H1 (cell line): ENCODE data around the gene PRAMEF7. TPM values are rescaled to one million over a fixed set of nuclear protein-coding genes. Genes with fewer than 3 reads are reported as not detected.
"Not testable (repeated sequence)": the region's sequence is repeated elsewhere in the genome, so short reads cannot be mapped to it uniquely, and the experiment has no call there.

ENCODE experiments used
- CTCF ChIA-PET: fragments of 300-600 bp; sonication (Branson Sonifier 250); formaldehyde crosslinking; loops from one replicate; lab custom pipeline; 2021; ENCODE audit not compliant: partially characterized antibody; lab: Charles Lee
- POLR2A ChIA-PET: fragments of 300-600 bp; sonication (Branson Sonifier 250); formaldehyde crosslinking; loops from one replicate; lab custom pipeline; 2021; ENCODE audit warnings: inconsistent platforms; ENCODE audit not compliant: partially characterized antibody; lab: Charles Lee
- DNase-seq, 2 experiments: peaks; one replicate each; pipeline versions ENCODE4 v3.0.0 to v3.0.0-alpha.2; 2010 to 2022; ENCODE audit warnings: low spot score in 2 of 2, low read depth in 1 of 2, mixed read lengths in 1 of 2
- FAIRE-seq: peaks from 2 replicates; lab custom pipeline; 2011; peaks lifted over from hg19 to GRCh38; lab: Jason Lieb, UNC
- H2AFZ ChIP-seq: 2 replicates; pipeline ENCODE4 v1.8.1; 2012; ENCODE audit warnings: low read length, inconsistent platforms
- H2AK5ac ChIP-seq: 2 replicates; pipeline ENCODE4 v1.6.1; 2013; ENCODE audit warnings: low read depth, low read length
- H2BK120ac ChIP-seq: replicated peaks from 2 replicates; pipeline ENCODE3; 2013; ENCODE audit warnings: low read depth, low read length, inconsistent platforms
- H2BK12ac ChIP-seq: 2 replicates; pipeline ENCODE4 v1.6.1; 2013; ENCODE audit warnings: low read depth, low read length
- H2BK15ac ChIP-seq: 2 replicates; pipeline ENCODE4 v1.6.1; 2013; ENCODE audit warnings: low read length
- H2BK20ac ChIP-seq: 2 replicates; pipeline ENCODE4 v1.6.1; 2013; ENCODE audit warnings: low read length
- H2BK5ac ChIP-seq: 2 replicates; pipeline ENCODE4 v1.6.1; 2013; ENCODE audit warnings: low read depth, low read length
- H3K14ac ChIP-seq: 2 replicates; pipeline ENCODE4 v1.6.1; 2013; ENCODE audit warnings: inconsistent platforms; ENCODE audit not compliant: insufficient read length
- H3K18ac ChIP-seq: 2 replicates; pipeline ENCODE4 v1.6.1; 2013; ENCODE audit warnings: low read length; ENCODE audit errors: extremely low read depth
- H3K23ac ChIP-seq: 2 replicates; pipeline ENCODE4 v1.6.1; 2013; ENCODE audit warnings: inconsistent platforms; ENCODE audit not compliant: insufficient read length
- H3K23me2 ChIP-seq: 2 replicates; pipeline ENCODE4 v1.6.1; 2013; ENCODE audit warnings: low read depth, low read length
- H3K27ac ChIP-seq: 2 replicates; pipeline ENCODE4 v1.6.1; 2011; ENCODE audit warnings: low read depth, low read length, inconsistent platforms
- H3K27me3 ChIP-seq, 4 experiments: replicated peaks in 1 of 4; 1 replicate in 1 of 4; 2 replicates in 3 of 4; pipeline versions ENCODE4 v1.6.1 to v1.8.1; 2011 to 2013; ENCODE audit warnings: low read length in 3 of 4, mild to moderate bottlenecking in 3 of 4, inconsistent platforms in 2 of 4, mixed read lengths in 2 of 4, moderate library complexity in 1 of 4; ENCODE audit not compliant: control insufficient read depth in 3 of 4, insufficient read depth in 3 of 4; ENCODE audit errors: extremely low read depth in 1 of 4
- H3K36me3 ChIP-seq, 4 experiments: 2 replicates each; pipeline versions ENCODE4 v1.6.1 to v1.8.1; 2011 to 2013; ENCODE audit warnings: mild to moderate bottlenecking in 4 of 4, low read length in 3 of 4, moderate library complexity in 2 of 4, control low read depth in 1 of 4, inconsistent platforms in 1 of 4; ENCODE audit not compliant: insufficient read depth in 4 of 4, control insufficient read depth in 2 of 4
- H3K4ac ChIP-seq: replicated peaks from 2 replicates; pipeline ENCODE3; 2013; ENCODE audit warnings: low read length, low read depth, mixed read lengths, inconsistent platforms; ENCODE audit not compliant: insufficient read length
- H3K4me1 ChIP-seq, 4 experiments: replicated peaks in 1 of 4; 1 replicate in 1 of 4; 2 replicates in 3 of 4; pipeline versions ENCODE4 v1.6.1 to v1.8.1; 2011 to 2013; ENCODE audit warnings: low read length in 3 of 4, inconsistent platforms in 2 of 4, mixed read lengths in 1 of 4; ENCODE audit not compliant: insufficient read depth in 4 of 4, control insufficient read depth in 3 of 4
- H3K4me2 ChIP-seq, 2 experiments: 2 replicates each; pipeline versions ENCODE4 v1.6.1 to v1.8.1; 2011 to 2013; ENCODE audit warnings: low read depth in 2 of 2, low read length in 2 of 2, control low read depth in 1 of 2, inconsistent platforms in 1 of 2, mild to moderate bottlenecking in 1 of 2; ENCODE audit not compliant: insufficient read depth in 1 of 2
- H3K4me3 ChIP-seq, 4 experiments: fragments of 200-600, 300-600 bp in 1 of 4; sonication (generic), shearing (Covaris generic), sonication (Bioruptor Twin) in 1 of 4; 2 replicates each; pipeline versions ENCODE4 v1.5.1 to v1.8.1; 2011 to 2016; ENCODE audit warnings: low read length in 4 of 4, low read depth in 3 of 4, control low read depth in 2 of 4, inconsistent platforms in 2 of 4, mild to moderate bottlenecking in 2 of 4, mixed read lengths in 1 of 4, moderate library complexity in 1 of 4; ENCODE audit not compliant: insufficient read depth in 2 of 4; ENCODE audit errors: extremely low read depth in 1 of 4
- H3K56ac ChIP-seq: replicated peaks from 2 replicates; pipeline ENCODE3; 2013; ENCODE audit warnings: low read depth, mild to moderate bottlenecking, mixed read lengths, low read length, inconsistent platforms; ENCODE audit not compliant: insufficient read length
- H3K79me1 ChIP-seq: 2 replicates; pipeline ENCODE4 v1.6.1; 2013; ENCODE audit warnings: low read depth, low read length, control low read depth
- H3K79me2 ChIP-seq, 2 experiments: 2 replicates each; pipeline versions ENCODE4 v1.6.1 to v1.8.1; 2012 to 2013; ENCODE audit warnings: low read length in 2 of 2, mild to moderate bottlenecking in 2 of 2, inconsistent platforms in 1 of 2; ENCODE audit not compliant: insufficient read depth in 2 of 2, control insufficient read depth in 1 of 2
- H3K9ac ChIP-seq, 4 experiments: replicated peaks in 1 of 4; 1 replicate in 1 of 4; 2 replicates in 3 of 4; pipeline versions ENCODE4 v1.6.1 to v1.8.1; 2011 to 2013; ENCODE audit warnings: low read depth in 3 of 4, low read length in 3 of 4, control low read depth in 2 of 4, mild to moderate bottlenecking in 2 of 4, moderate library complexity in 2 of 4, inconsistent platforms in 1 of 4; ENCODE audit errors: extremely low read depth in 1 of 4
- H3K9me3 ChIP-seq, 2 experiments: 2 replicates each; pipeline versions ENCODE4 v1.6.1 to v1.8.1; 2012 to 2013; ENCODE audit warnings: mild to moderate bottlenecking in 2 of 2, moderate library complexity in 2 of 2, control low read depth in 1 of 2, inconsistent platforms in 1 of 2, low read depth in 1 of 2, low read length in 1 of 2, mixed read lengths in 1 of 2; ENCODE audit not compliant: insufficient read depth in 2 of 2
- H4K20me1 ChIP-seq, 2 experiments: replicated peaks in 1 of 2; 2 replicates each; pipeline versions ENCODE3 to v1.8.1; 2011 to 2013; ENCODE audit warnings: inconsistent platforms in 2 of 2, low read length in 2 of 2, mild to moderate bottlenecking in 1 of 2; ENCODE audit not compliant: insufficient read depth in 2 of 2, control insufficient read depth in 1 of 2
- H4K5ac ChIP-seq: 2 replicates; pipeline ENCODE4 v1.6.1; 2013; ENCODE audit warnings: low read length, low read depth, mixed read lengths, inconsistent platforms; ENCODE audit not compliant: insufficient read length
- H4K8ac ChIP-seq: 2 replicates; pipeline ENCODE4 v1.8.0; 2013; ENCODE audit warnings: mild to moderate bottlenecking, moderate library complexity, low read length, inconsistent platforms; ENCODE audit not compliant: insufficient read depth; ENCODE audit errors: extremely low read depth
- H4K91ac ChIP-seq: replicated peaks from 2 replicates; pipeline ENCODE3; 2013; ENCODE audit warnings: low read length, mixed read lengths, inconsistent platforms; ENCODE audit not compliant: insufficient read length
- WGBS, 2 experiments: shearing (Covaris generic) in 1 of 2; methylation state at CpG; one replicate each; pipeline versions ENCODE4 v1.1.6 to v1.1.7; 2013 to 2015; ENCODE audit warnings: low lambda C conversion rate in 2 of 2, mixed read lengths in 2 of 2, inconsistent platforms in 1 of 2, low coverage in 1 of 2, missing lambda C conversion rate in 1 of 2; ENCODE audit not compliant: insufficient replicate concordance in 2 of 2, insufficient coverage in 1 of 2, insufficient read length in 1 of 2; ENCODE audit errors: extremely low coverage in 1 of 2, missing lambda C conversion rate in 1 of 2; 5-methylcytosine and 5-hydroxymethylcytosine counted together
- long read RNA-seq, 2 experiments: library from RNA in 1 of 2; library from capped mRNA in 1 of 2; stranded (forward); transcript quantifications; one replicate each; pipeline ENCODE4 v2.0.0, GENCODE V29; 2021; ENCODE audit warnings: inconsistent platforms in 1 of 2
- polyA minus RNA-seq, 3 experiments: library from RNA; depleted of rRNA, polyadenylated mRNA; stranded (reverse); fragments of >200 nt; gene quantifications; 1 replicate in 2 of 3; 2 replicates in 1 of 3; pipeline ENCODE4 v1.2.3, GENCODE V29; 2011
- polyA plus RNA-seq, 7 experiments: library from polyadenylated mRNA; depleted of rRNA in 3 of 7; stranded (reverse) in 5 of 7; unstranded in 2 of 7; fragments of >200 nt in 5 of 7; fragments of 200-250 nt in 2 of 7; gene quantifications; 1 replicate in 5 of 7; 2 replicates in 1 of 7; 4 replicates in 1 of 7; pipeline versions ENCODE4 v1.2.1 to v1.2.3, GENCODE V29; 2011 to 2013; ENCODE audit warnings: missing spikeins in 2 of 7, mixed read lengths in 2 of 7
- total RNA-seq: library from RNA; stranded (reverse); fragmentation: NEBNext Ultra II Directional; extraction: Animal tissue kit (Norgen Biotek cat#: 25700); gene quantifications from 2 replicates; pipeline ENCODE4 v1.2.1, GENCODE V29; 2021

Gene PRAMEF7
- total RNA-seq (not detected in 2 replicates), polyA plus RNA-seq (2011; rRNA removed) (not detected in 2 replicates), polyA minus RNA-seq (2011; rRNA and poly(A)+ RNA removed) (not detected in 2 replicates)
- polyA plus RNA-seq (2011; cell fraction: cytosol; rRNA removed): not detected
- polyA plus RNA-seq (2011; cell fraction: nucleus; rRNA removed): not detected
- not detected in 4 replicates for polyA plus RNA-seq (2012, experiment 1 of 2)
- not detected for polyA plus RNA-seq (2012, experiment 2 of 2)
- polyA plus RNA-seq (2013, experiment 1 of 2): not detected
- not detected for polyA plus RNA-seq (2013, experiment 2 of 2)
- not detected for polyA minus RNA-seq (2011; cell fraction: cytosol; rRNA and poly(A)+ RNA removed)
- not detected for polyA minus RNA-seq (2011; cell fraction: nucleus; rRNA and poly(A)+ RNA removed)
- long read RNA-seq, experiment 1: 0 reads
- long read RNA-seq, experiment 2: 0 reads

GRCh38 chr1:12916310-12916709 is at the start of gene PRAMEF7:
TSS of gene PRAMEF7 (plus strand) at chr1:12916610. CDS start at chr1:12917693, 1,083 bp downstream.
- H2BK120ac ChIP-seq, H3K14ac ChIP-seq, H2BK15ac ChIP-seq, H3K4ac ChIP-seq, FAIRE-seq, H2AK5ac ChIP-seq, H3K23me2 ChIP-seq, H4K8ac ChIP-seq, H3K56ac ChIP-seq, H2AFZ ChIP-seq, H3K79me1 ChIP-seq, H3K9ac ChIP-seq, H4K5ac ChIP-seq, H3K18ac ChIP-seq, DNase-seq, H4K91ac ChIP-seq, H3K4me3 ChIP-seq, H3K4me2 ChIP-seq, H3K79me2 ChIP-seq, POLR2A ChIA-PET, H3K27ac ChIP-seq, H4K20me1 ChIP-seq, H2BK20ac ChIP-seq, H3K27me3 ChIP-seq, H2BK12ac ChIP-seq, CTCF ChIA-PET, H3K36me3 ChIP-seq, H3K23ac ChIP-seq, H3K4me1 ChIP-seq, H2BK5ac ChIP-seq: not testable (repeated sequence)
- WGBS, 2 experiments: no CpG with 5 or more reads among the region's 1 CpG
- H3K9me3 ChIP-seq: peaks cover 0 to 12% of the 10 kb centered on the region in 2 experiments; a peak in 2 of 4 replicates
